HCT116 (cell line): Measurements from ENCODE around the gene DHRS9. TPM values are rescaled to one million over a fixed set of nuclear protein-coding genes. Genes with fewer than 3 reads are reported as not detected.

ENCODE experiments used
- ATAC-seq: fragments of 200-7000 bp; cut with Tn5 transposase; 2 replicates; pipeline ENCODE4 v1.9.1; 2020; ENCODE audit warnings: mild to moderate bottlenecking, moderate library complexity
- Bru-seq: library from RNA; stranded (reverse); fragments of 400-500 nt; gene quantifications from one replicate; lab custom pipeline; 2021; lab: Mats Ljungman, UMichigan
- BruChase-seq, 2 experiments: library from RNA; stranded (reverse); fragments of 400-500 nt; gene quantifications; one replicate each; lab custom pipeline; 2021; lab: Mats Ljungman, UMichigan
- BruUV-seq: library from RNA; stranded (reverse); fragments of 400-500 nt; replicated peaks from 2 replicates; lab custom pipeline; 2021; lab: Mats Ljungman, UMichigan
- CTCF ChIA-PET: fragments of 300-600 bp; sonication (Branson Sonifier 250); formaldehyde crosslinking; loops from one replicate; lab custom pipeline; 2021; ENCODE audit warnings: antibody characterized with exemption; lab: Charles Lee
- POLR2A ChIA-PET: fragments of 300-600, 350-600 bp; sonication (Branson Sonifier 250); formaldehyde crosslinking; loops from one replicate; lab custom pipeline; 2021; ENCODE audit warnings: antibody characterized with exemption; lab: Charles Lee
- RAD21 ChIA-PET, 2 experiments: fragments of 300-600 bp; sonication (Branson Sonifier 250); formaldehyde crosslinking; loops; one replicate each; lab custom pipeline; 2023; ENCODE audit warnings: low total read pairs in 2 of 2; ENCODE audit not compliant: uncharacterized antibody in 2 of 2, unreplicated experiment in 2 of 2, low non-redundant PET in 1 of 2; lab: Charles Lee
- DNase-seq: peaks from one replicate; pipeline ENCODE4 v3.0.0-alpha.2; 2010; ENCODE audit warnings: low read depth, low spot score
- H2AFZ ChIP-seq: fragments of 200-600 bp; shearing (Covaris generic), sonication (generic); 2 replicates; pipeline ENCODE4 v1.6.1; 2017; ENCODE audit warnings: low read depth, mixed run types, mixed read lengths, antibody characterized with exemption, low read length; ENCODE audit not compliant: poor library complexity, severe bottlenecking
- H3K27ac ChIP-seq: 2 replicates; pipeline ENCODE4 v1.5.1; 2012; ENCODE audit warnings: low read depth, low read length
- H3K27me3 ChIP-seq: fragments of 200-600 bp; sonication (generic); 2 replicates; pipeline ENCODE4 v1.6.1; 2016; ENCODE audit warnings: mixed run types, low read length, mixed read lengths; ENCODE audit not compliant: insufficient read depth
- H3K36me3 ChIP-seq, 2 experiments: fragments of 200-500 bp in 1 of 2; fragments of 200-600 bp in 1 of 2; sonication (Bioruptor generic) in 1 of 2; sonication (generic) in 1 of 2; 2 replicates each; pipeline versions ENCODE4 v1.5.1 to v1.6.1; 2014 to 2016; ENCODE audit warnings: low read length in 2 of 2, inconsistent platforms in 1 of 2, mixed read lengths in 1 of 2, mixed run types in 1 of 2; ENCODE audit not compliant: insufficient read depth in 2 of 2, control insufficient read depth in 1 of 2
- H3K4me1 ChIP-seq, 2 experiments: fragments of 200-600 bp in 1 of 2; sonication (generic) in 1 of 2; 2 replicates each; pipeline versions ENCODE4 v1.5.1 to v1.6.1; 2012 to 2017; ENCODE audit warnings: low read length in 2 of 2, inconsistent platforms in 1 of 2, mild to moderate bottlenecking in 1 of 2, mixed read lengths in 1 of 2, mixed run types in 1 of 2, moderate library complexity in 1 of 2; ENCODE audit not compliant: insufficient read depth in 2 of 2, control insufficient read depth in 1 of 2
- H3K4me2 ChIP-seq: fragments of 200-600 bp; sonication (generic); 2 replicates; pipeline ENCODE4 v1.6.1; 2017; ENCODE audit warnings: mixed run types, low read length, mixed read lengths
- H3K4me3 ChIP-seq, 2 experiments: fragments of 200-600 bp in 1 of 2; sonication (generic) in 1 of 2; replicated peaks in 1 of 2; 2 replicates each; pipeline ENCODE4 v1.5.1; 2011 to 2016; ENCODE audit warnings: low read length in 2 of 2, control low read depth in 1 of 2, low read depth in 1 of 2, mild to moderate bottlenecking in 1 of 2, mixed read lengths in 1 of 2, mixed run types in 1 of 2
- H3K79me2 ChIP-seq: fragments of 200-600 bp; sonication (generic); 2 replicates; pipeline ENCODE4 v1.6.1; 2017; ENCODE audit warnings: mild to moderate bottlenecking, mixed run types, low read length, moderate library complexity, mixed read lengths; ENCODE audit not compliant: insufficient read depth
- H3K9ac ChIP-seq: fragments of 200-600 bp; sonication (generic); 2 replicates; pipeline ENCODE4 v1.6.1; 2016; ENCODE audit warnings: low read length, mixed read lengths
- H3K9me2 ChIP-seq: fragments of 200-600 bp; sonication (generic), shearing (Covaris generic); 2 replicates; pipeline ENCODE4 v1.6.1; 2017; ENCODE audit warnings: mixed run types, mild to moderate bottlenecking, moderate library complexity; ENCODE audit not compliant: insufficient read depth
- H3K9me3 ChIP-seq, 2 experiments: fragments of 200-500 bp in 1 of 2; fragments of 200-600 bp in 1 of 2; sonication (Bioruptor generic) in 1 of 2; sonication (generic) in 1 of 2; 2 replicates each; pipeline ENCODE4 v1.6.1; 2014 to 2017; ENCODE audit warnings: low read length in 2 of 2, mixed read lengths in 2 of 2, inconsistent platforms in 1 of 2, low read depth in 1 of 2, mild to moderate bottlenecking in 1 of 2, mixed run types in 1 of 2, moderate library complexity in 1 of 2; ENCODE audit not compliant: control insufficient read depth in 1 of 2, insufficient read depth in 1 of 2
- H4K20me1 ChIP-seq: fragments of 200-600 bp; sonication (generic), shearing (Covaris generic); 2 replicates; pipeline ENCODE4 v1.6.1; 2017; ENCODE audit warnings: mixed run types, mild to moderate bottlenecking, moderate library complexity; ENCODE audit not compliant: insufficient read depth
- ATF3 ChIP-seq: IDR thresholded peaks from 2 replicates; pipeline ENCODE4 v1.6.1; 2012
- CBX3 ChIP-seq: IDR thresholded peaks from 2 replicates; pipeline ENCODE4 v1.6.1; 2012; ENCODE audit warnings: low read depth
- CEBPB ChIP-seq: IDR thresholded peaks from 2 replicates; pipeline ENCODE4 v1.6.1; 2012; ENCODE audit warnings: low read depth
- CTCF ChIP-seq, 3 experiments: fragments of 200-600 bp in 1 of 3; sonication (generic) in 1 of 3; IDR thresholded peaks in 2 of 3; conservative IDR thresholded peaks in 1 of 3; 2 replicates each; pipeline ENCODE4 v1.5.1; 2012 to 2017; ENCODE audit warnings: low read depth in 2 of 3, low read length in 2 of 3, antibody characterized with exemption in 1 of 3, borderline replicate concordance in 1 of 3, control low read depth in 1 of 3, mild to moderate bottlenecking in 1 of 3, mixed read lengths in 1 of 3, mixed run types in 1 of 3, moderate library complexity in 1 of 3; ENCODE audit not compliant: insufficient read depth in 1 of 3
- ELF1 ChIP-seq: IDR thresholded peaks from 2 replicates; pipeline ENCODE4 v1.6.1; 2012; ENCODE audit warnings: low read depth, borderline replicate concordance
- EZH2 ChIP-seq: fragments of 200-600 bp; sonication (generic); IDR thresholded peaks from 2 replicates; pipeline ENCODE4 v1.6.1; 2017; ENCODE audit warnings: antibody characterized with exemption, mixed run types
- EZH2phosphoT487 ChIP-seq: fragments of 200-600 bp; IDR thresholded peaks from 2 replicates; pipeline ENCODE4 v1.6.1; 2018; ENCODE audit warnings: antibody characterized with exemption, borderline replicate concordance
- FOSL1 ChIP-seq: IDR thresholded peaks from 2 replicates; pipeline ENCODE4 v1.6.1; 2012; ENCODE audit warnings: low read depth
- JUND ChIP-seq: IDR thresholded peaks from 2 replicates; pipeline ENCODE4 v1.6.1; 2012
- MAX ChIP-seq: IDR thresholded peaks from 2 replicates; pipeline ENCODE4 v1.6.1; 2012
- POLR2A ChIP-seq: IDR thresholded peaks from 2 replicates; pipeline ENCODE4 v1.7.0; 2011; ENCODE audit warnings: borderline replicate concordance; ENCODE audit not compliant: insufficient read depth, insufficient read length; ENCODE audit errors: extremely low read depth
- POLR2AphosphoS5 ChIP-seq: IDR thresholded peaks from 2 replicates; pipeline ENCODE4 v1.6.1; 2011; ENCODE audit warnings: mild to moderate bottlenecking, low read depth, low read length, moderate library complexity
- RAD21 ChIP-seq: IDR thresholded peaks from 2 replicates; pipeline ENCODE4 v1.6.1; 2012; ENCODE audit warnings: low read depth, mild to moderate bottlenecking
- REST ChIP-seq: IDR thresholded peaks from 2 replicates; pipeline ENCODE4 v1.6.1; 2012; ENCODE audit warnings: low read depth
- SIN3A ChIP-seq: IDR thresholded peaks from 2 replicates; pipeline ENCODE4 v1.6.1; 2012; ENCODE audit warnings: low read depth
- SP1 ChIP-seq: IDR thresholded peaks from 2 replicates; pipeline ENCODE4 v1.6.1; 2012; ENCODE audit warnings: low read depth
- SRF ChIP-seq: IDR thresholded peaks from 2 replicates; pipeline ENCODE4 v1.6.1; 2012; ENCODE audit warnings: low read depth
- TCF7L2 ChIP-seq: IDR thresholded peaks from 2 replicates; pipeline ENCODE4 v1.7.0; 2011; ENCODE audit warnings: borderline replicate concordance, inconsistent platforms; ENCODE audit not compliant: insufficient read depth, insufficient read length; ENCODE audit errors: extremely low read depth
- ZFX ChIP-seq: fragments of 450-650 bp; IDR thresholded peaks from 2 replicates; pipeline ENCODE4 v1.6.1; 2017
- ZNF274 ChIP-seq: fragments of 200-500 bp; sonication (Bioruptor generic); IDR thresholded peaks from 2 replicates; pipeline ENCODE4 v1.6.1; 2014; ENCODE audit warnings: mild to moderate bottlenecking, low read depth, low read length, inconsistent platforms
- intact Hi-C: fragments of 100-400 bp; cut with micrococcal nuclease; formaldehyde crosslinking; loops from 2 replicates; pipeline ENCODE4 v1.10.0; 2022
- long read RNA-seq: library from polyadenylated mRNA; unstranded; transcript quantifications from one replicate; pipeline ENCODE4 v2.0.0, GENCODE V29; 2021; ENCODE audit not compliant: unreplicated experiment
- polyA plus RNA-seq: library from polyadenylated mRNA; unstranded; fragments of >200 nt; gene quantifications from 2 replicates; pipeline ENCODE4 v1.2.1, GENCODE V29; 2012; ENCODE audit warnings: missing spikeins
- total RNA-seq: library from RNA; stranded (reverse); gene quantifications from one replicate; pipeline ENCODE4 v1.2.1, GENCODE V29; 2021; ENCODE audit not compliant: unreplicated experiment

The DHRS9 gene
- total RNA-seq: 0.15 TPM
- 0.04 TPM in 1 of 2 replicates, not detected in the other for polyA plus RNA-seq
- Bru-seq, nascent RNA: percentile 8 among the genes with signal in this experiment
- BruChase-seq, experiment 1, labeled RNA remaining after a 6-hour chase: percentile 3 among the genes with signal in this experiment
- percentile 5 among the genes with signal in this experiment for BruChase-seq, experiment 2, labeled RNA remaining after a 2-hour chase
- long read RNA-seq: 0 reads

- ChIA-PET POLR2A (interaction anchor here (1.0 kb wide), 1 partner anchor 9 kb away, joined by 3 read pairs; no protein-coding TSS in a partner anchor), CTCF (no interaction called here), RAD21 (no interaction called here)
- DNase-seq (peak; percentile 79), ATAC-seq (peak; percentile 96)
- H3K79me2 ChIP-seq: no peaks in the 10 kb centered on the region
- H3K36me3 ChIP-seq: no peaks in the 10 kb centered on the region
- H3K9me2 ChIP-seq: no peaks in the 10 kb centered on the region
- intact Hi-C loops: no loop called here
- no TSS peak for BruUV-seq
- TF ChIP-seq RAD21 (no peak), POLR2AphosphoS5 (no peak), REST (no peak), FOSL1 (peak; percentile 90), EZH2phosphoT487 (no peak), ZNF274 (no peak), JUND (peak; percentile 90), POLR2A (no peak), CTCF (IDR thresholded peaks at IDR 0.05 in 2 of 3, conservative IDR thresholded peaks at IDR 0.05 in 1 of 3; ENCODE audit: borderline replicate concordance in 1 of 3, insufficient read depth in 1 of 3, low read depth in 2 of 3, low read length in 2 of 3) (no peak), SRF (0 out of 2 replicates have a peak, but pooled peaks have one; percentile 4), SP1 (peak; percentile 77), TCF7L2 (no peak), ATF3 (0 out of 2 replicates have a peak, but pooled peaks have one; percentile 17), CBX3 (0 out of 2 replicates have a peak, but pooled peaks have one; percentile 68), SIN3A (no peak), ELF1 (no peak), MAX (peak; percentile 72), ZFX (no peak), CEBPB (peak; percentile 94), EZH2 (no peak)
- peak within 1 kb of the TSS; percentile 56 for H3K4me2 ChIP-seq
- H3K27me3 ChIP-seq: no peaks in the 10 kb centered on the region
- no peaks in the 10 kb centered on the region for H4K20me1 ChIP-seq
- peaks cover 3 to 17% of the 10 kb centered on the region in 2 experiments; a peak in 3 of 4 replicates for H3K4me1 ChIP-seq
- peak within 1 kb of the TSS; percentile 78 for H2AFZ ChIP-seq
- no peaks in the 10 kb centered on the region for H3K9me3 ChIP-seq
- no peak within 1 kb of the TSS for H3K4me3 ChIP-seq
- H3K27ac ChIP-seq: no peak within 1 kb of the TSS
- no peak within 1 kb of the TSS for H3K9ac ChIP-seq
Measured at GRCh38 chr2:169069341-169069740, at the start of gene DHRS9. Gene DHRS9, plus strand, starts transcription at chr2:169069563. Its CDS starts 12,019 bp downstream, at chr2:169081582.
